KMS-11 (cell line): ENCODE measurements around the gene DUSP22.

Experiments
- H2AFZ ChIP-seq: fragments of 200-600 bp; sonication (generic); 2 replicates; pipeline ENCODE4 v1.6.1; 2016; ENCODE audit warnings: antibody characterized with exemption, mixed run types, low read depth
- H3K27ac ChIP-seq: fragments of 200-600 bp; sonication (generic); 2 replicates; pipeline ENCODE4 v1.6.1; 2016; ENCODE audit warnings: mild to moderate bottlenecking, mixed run types
- H3K27me3 ChIP-seq: fragments of 200-600 bp; sonication (generic); 2 replicates; pipeline ENCODE4 v1.6.1; 2017; ENCODE audit warnings: mild to moderate bottlenecking, low read depth, mixed run types, moderate library complexity; ENCODE audit not compliant: insufficient read depth
- H3K36me3 ChIP-seq: fragments of 200-600 bp; sonication (generic); 2 replicates; pipeline ENCODE4 v1.6.1; 2017; ENCODE audit warnings: mild to moderate bottlenecking, mixed run types; ENCODE audit not compliant: insufficient read depth
- H3K4me1 ChIP-seq: fragments of 200-600 bp; sonication (generic); 2 replicates; pipeline ENCODE4 v1.6.1; 2016; ENCODE audit warnings: mild to moderate bottlenecking, low read depth, mixed run types; ENCODE audit not compliant: poor library complexity, severe bottlenecking
- H3K4me2 ChIP-seq: fragments of 200-600 bp; sonication (generic); 2 replicates; pipeline ENCODE4 v1.7.0; 2016; ENCODE audit warnings: mild to moderate bottlenecking, mixed run types
- H3K4me3 ChIP-seq: fragments of 200-600 bp; sonication (generic); IDR thresholded peaks from 2 replicates; pipeline ENCODE4 v1.6.1; 2017; ENCODE audit warnings: low read depth, low read length, mixed read lengths; ENCODE audit not compliant: insufficient read depth
- H3K79me2 ChIP-seq: fragments of 200-600 bp; sonication (generic); 2 replicates; pipeline ENCODE4 v1.6.1; 2016; ENCODE audit warnings: low read depth, mixed run types; ENCODE audit not compliant: insufficient read depth
- H3K9ac ChIP-seq: fragments of 200-600 bp; sonication (generic); 2 replicates; pipeline ENCODE4 v1.6.1; 2016; ENCODE audit warnings: mild to moderate bottlenecking, mixed run types
- H4K20me1 ChIP-seq: fragments of 200-600 bp; sonication (generic); 2 replicates; pipeline ENCODE4 v1.6.1; 2016; ENCODE audit warnings: mild to moderate bottlenecking, mixed run types; ENCODE audit not compliant: insufficient read depth
- CTCF ChIP-seq: fragments of 200-600 bp; sonication (generic); conservative IDR thresholded peaks from 2 replicates; pipeline ENCODE4 v1.6.1; 2017; ENCODE audit warnings: low read depth, mild to moderate bottlenecking, antibody characterized with exemption, low read length, moderate library complexity, mixed read lengths

Gene DUSP22

GRCh38 chr6:364609-365540, 72.6 kb downstream of the DUSP22 start:
- Histone ChIP-seq H3K4me3 (no peak overlapping the region), H3K9ac (no peak overlapping the region), H3K27ac (no peak overlapping the region), H3K4me2 (no peak overlapping the region), H3K36me3 (no peaks in the 10 kb centered on the region), H3K79me2 (no peaks in the 10 kb centered on the region), H2AFZ (no peak overlapping the region), H3K4me1 (no peaks in the 10 kb centered on the region), H3K27me3 (no peaks in the 10 kb centered on the region), H4K20me1 (no peaks in the 10 kb centered on the region)
- TF ChIP-seq CTCF = no peak

GRCh38 chr6:365835-366234, 73.5 kb downstream of the DUSP22 start:
- Histone ChIP-seq H3K36me3 (no peaks in the 10 kb centered on the region), H3K27me3 (no peaks in the 10 kb centered on the region), H2AFZ (no peak overlapping the region), H3K79me2 (no peaks in the 10 kb centered on the region), H4K20me1 (no peaks in the 10 kb centered on the region), H3K9ac (no peak overlapping the region), H3K4me1 (no peaks in the 10 kb centered on the region), H3K4me2 (no peak overlapping the region), H3K4me3 (no peak overlapping the region), H3K27ac (no peak overlapping the region)
- no peak for TF ChIP-seq CTCF

GRCh38 chr6:366389-367297, 74.4 kb downstream of the DUSP22 start:
- Histone ChIP-seq H4K20me1 (no peaks in the 10 kb centered on the region), H3K79me2 (no peaks in the 10 kb centered on the region), H3K4me3 (no peak overlapping the region), H2AFZ (no peak overlapping the region), H3K4me1 (no peaks in the 10 kb centered on the region), H3K4me2 (no peak overlapping the region), H3K9ac (no peak overlapping the region), H3K27me3 (no peaks in the 10 kb centered on the region), H3K36me3 (no peaks in the 10 kb centered on the region), H3K27ac (no peak overlapping the region)
- no peak for TF ChIP-seq CTCF

GRCh38 chr6:367298-367794, 75.1 kb downstream of the DUSP22 start:
- Histone ChIP-seq H3K36me3 (no peaks in the 10 kb centered on the region), H2AFZ (no peak overlapping the region), H4K20me1 (no peaks in the 10 kb centered on the region), H3K79me2 (no peaks in the 10 kb centered on the region), H3K27me3 (no peaks in the 10 kb centered on the region), H3K4me3 (no peak overlapping the region), H3K4me1 (no peaks in the 10 kb centered on the region), H3K9ac (no peak overlapping the region), H3K27ac (no peak overlapping the region), H3K4me2 (no peak overlapping the region)
- no peak for TF ChIP-seq CTCF
